HL-60 (cell line): ENCODE measurements around the gene CDH22.

Source experiments
- DNase-seq, 2 experiments: peaks; one replicate each; pipeline ENCODE4 v3.0.0-alpha.2; 2010 to 2020; ENCODE audit warnings: low read depth in 1 of 2, low spot score in 1 of 2
- H3K27ac ChIP-seq: fragments of 250-450 bp; sonication (Bioruptor Pico); replicated peaks from 2 replicates; pipeline ENCODE4 v1.5.1; 2020; ENCODE audit warnings: mild to moderate bottlenecking, moderate library complexity
- H3K27me3 ChIP-seq: fragments of 250-450 bp; sonication (Bioruptor Pico); 2 replicates; pipeline ENCODE4 v1.5.1; 2021; ENCODE audit warnings: mild to moderate bottlenecking, moderate library complexity; ENCODE audit not compliant: insufficient read depth, poor library complexity, severe bottlenecking
- H3K4me3 ChIP-seq: replicated peaks from 2 replicates; pipeline ENCODE4 v1.5.1; 2011; ENCODE audit warnings: mild to moderate bottlenecking, control low read depth, low read length; ENCODE audit not compliant: insufficient read depth
- CTCF ChIP-seq: IDR thresholded peaks from one replicate; pipeline ENCODE4 v1.5.1; 2011; ENCODE audit warnings: low read length, control low read depth, inconsistent platforms; ENCODE audit not compliant: insufficient read depth
- GABPA ChIP-seq: IDR thresholded peaks from 2 replicates; pipeline ENCODE4 v1.6.1; 2012; ENCODE audit warnings: low read depth
- POLR2AphosphoS5 ChIP-seq: IDR thresholded peaks from 2 replicates; pipeline ENCODE4 v1.6.1; 2012; ENCODE audit warnings: low read depth
- SPI1 ChIP-seq: IDR thresholded peaks from 2 replicates; pipeline ENCODE4 v1.6.1; 2012; ENCODE audit warnings: low read depth, mild to moderate bottlenecking, borderline replicate concordance
- TF ChIP-seq, protein P1 (sequence below): IDR thresholded peaks from 2 replicates; pipeline ENCODE4 v1.6.1; 2012; ENCODE audit warnings: low read depth; ENCODE audit not compliant: insufficient replicate concordance

CDH22 gene

DNA sequence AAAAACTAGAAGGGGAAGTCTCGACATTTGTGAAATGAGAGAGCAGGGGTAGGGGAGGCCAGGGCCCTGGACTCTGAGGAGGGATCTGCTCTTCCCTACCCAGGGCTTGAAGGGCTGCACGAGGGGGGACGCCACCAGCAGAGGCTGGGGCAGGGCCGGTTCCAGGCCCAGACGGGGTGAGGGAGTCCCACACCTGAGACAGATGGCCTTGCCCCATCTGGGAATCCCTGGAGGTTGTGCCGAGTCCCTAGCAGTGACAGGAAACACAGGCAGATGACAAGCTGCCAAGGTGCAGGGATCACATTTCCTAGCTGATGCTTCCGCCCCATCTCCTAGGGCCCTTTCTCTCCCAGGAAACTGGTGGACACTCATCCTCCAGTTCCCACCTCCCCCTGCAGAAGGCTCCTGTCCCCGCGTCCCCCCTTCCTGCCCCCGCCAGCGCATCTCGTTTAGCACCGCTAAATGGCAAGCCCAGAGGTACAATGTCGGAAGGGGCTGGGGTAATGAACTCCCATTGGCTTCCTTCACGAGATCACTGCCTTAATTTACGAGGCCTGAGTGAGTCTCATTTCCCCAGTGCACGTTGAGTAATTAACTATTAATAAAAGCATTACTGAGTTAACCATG lies 35.2 kb upstream of the CDH22 start:
- no peak overlapping the region for H3K27ac ChIP-seq
- TF ChIP-seq SPI1 = no peak; the same call in 1 of the 2 replicates
- H3K27me3 ChIP-seq = peaks cover 21% of the 10 kb centered on the region
- no peak for DNase-seq
- no peak overlapping the region; the same call in 1 of the 2 replicates for H3K4me3 ChIP-seq

DNA sequence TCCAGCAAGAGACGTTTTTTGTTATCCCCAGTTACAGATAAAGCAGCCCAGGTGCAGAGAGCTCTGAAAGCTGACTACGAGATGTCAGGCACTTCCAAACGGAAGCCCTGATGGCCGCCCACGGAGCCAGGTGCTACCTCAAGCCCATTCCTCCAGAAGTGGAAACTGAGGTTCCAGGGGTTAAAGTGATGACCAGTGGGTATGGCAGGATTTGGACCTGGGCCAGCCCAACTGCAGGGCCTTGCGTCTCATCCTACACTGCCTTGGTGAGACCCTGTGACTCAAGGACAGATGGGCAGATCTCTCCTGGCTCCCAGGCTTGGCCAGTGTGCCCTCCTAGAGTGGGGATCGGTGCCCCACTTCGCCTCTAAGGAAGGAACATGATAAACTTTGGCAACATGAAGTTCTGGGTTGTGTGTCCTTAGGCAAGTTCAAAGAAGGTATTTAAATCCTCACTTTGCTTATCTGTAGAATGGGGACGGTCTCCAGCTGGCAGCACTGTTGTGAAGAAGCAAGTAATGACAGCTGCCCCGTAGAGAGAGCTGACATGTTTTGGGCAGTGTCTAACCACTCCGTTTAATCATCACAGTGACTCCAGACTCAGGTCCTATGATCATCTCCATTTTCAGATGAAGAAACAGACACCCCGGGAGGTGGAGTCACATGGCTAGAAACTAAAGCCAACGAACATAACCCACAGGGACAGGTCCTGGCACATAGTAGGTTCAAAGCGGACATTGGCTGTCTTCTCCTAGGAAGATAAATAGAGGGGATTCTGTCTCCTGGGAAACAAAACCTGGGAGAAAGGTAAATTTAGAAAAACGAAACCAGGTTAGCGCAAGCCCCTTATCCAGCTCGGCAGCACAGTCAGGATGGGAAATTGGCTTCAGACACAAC lies 34.4 kb upstream of the CDH22 start:
- no peak for TF ChIP-seq CTCF
- TF ChIP-seq, protein P1, sequence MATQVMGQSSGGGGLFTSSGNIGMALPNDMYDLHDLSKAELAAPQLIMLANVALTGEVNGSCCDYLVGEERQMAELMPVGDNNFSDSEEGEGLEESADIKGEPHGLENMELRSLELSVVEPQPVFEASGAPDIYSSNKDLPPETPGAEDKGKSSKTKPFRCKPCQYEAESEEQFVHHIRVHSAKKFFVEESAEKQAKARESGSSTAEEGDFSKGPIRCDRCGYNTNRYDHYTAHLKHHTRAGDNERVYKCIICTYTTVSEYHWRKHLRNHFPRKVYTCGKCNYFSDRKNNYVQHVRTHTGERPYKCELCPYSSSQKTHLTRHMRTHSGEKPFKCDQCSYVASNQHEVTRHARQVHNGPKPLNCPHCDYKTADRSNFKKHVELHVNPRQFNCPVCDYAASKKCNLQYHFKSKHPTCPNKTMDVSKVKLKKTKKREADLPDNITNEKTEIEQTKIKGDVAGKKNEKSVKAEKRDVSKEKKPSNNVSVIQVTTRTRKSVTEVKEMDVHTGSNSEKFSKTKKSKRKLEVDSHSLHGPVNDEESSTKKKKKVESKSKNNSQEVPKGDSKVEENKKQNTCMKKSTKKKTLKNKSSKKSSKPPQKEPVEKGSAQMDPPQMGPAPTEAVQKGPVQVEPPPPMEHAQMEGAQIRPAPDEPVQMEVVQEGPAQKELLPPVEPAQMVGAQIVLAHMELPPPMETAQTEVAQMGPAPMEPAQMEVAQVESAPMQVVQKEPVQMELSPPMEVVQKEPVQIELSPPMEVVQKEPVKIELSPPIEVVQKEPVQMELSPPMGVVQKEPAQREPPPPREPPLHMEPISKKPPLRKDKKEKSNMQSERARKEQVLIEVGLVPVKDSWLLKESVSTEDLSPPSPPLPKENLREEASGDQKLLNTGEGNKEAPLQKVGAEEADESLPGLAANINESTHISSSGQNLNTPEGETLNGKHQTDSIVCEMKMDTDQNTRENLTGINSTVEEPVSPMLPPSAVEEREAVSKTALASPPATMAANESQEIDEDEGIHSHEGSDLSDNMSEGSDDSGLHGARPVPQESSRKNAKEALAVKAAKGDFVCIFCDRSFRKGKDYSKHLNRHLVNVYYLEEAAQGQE = no peak
- TF ChIP-seq GABPA = no peak
- no peak for TF ChIP-seq POLR2AphosphoS5
- TF ChIP-seq SPI1 = no peak
- DNase-seq = no peak
- H3K27ac ChIP-seq = no peak overlapping the region
- peaks cover 21% of the 10 kb centered on the region for H3K27me3 ChIP-seq
- H3K4me3 ChIP-seq = no peak overlapping the region; the same call in 1 of the 2 replicates

DNA sequence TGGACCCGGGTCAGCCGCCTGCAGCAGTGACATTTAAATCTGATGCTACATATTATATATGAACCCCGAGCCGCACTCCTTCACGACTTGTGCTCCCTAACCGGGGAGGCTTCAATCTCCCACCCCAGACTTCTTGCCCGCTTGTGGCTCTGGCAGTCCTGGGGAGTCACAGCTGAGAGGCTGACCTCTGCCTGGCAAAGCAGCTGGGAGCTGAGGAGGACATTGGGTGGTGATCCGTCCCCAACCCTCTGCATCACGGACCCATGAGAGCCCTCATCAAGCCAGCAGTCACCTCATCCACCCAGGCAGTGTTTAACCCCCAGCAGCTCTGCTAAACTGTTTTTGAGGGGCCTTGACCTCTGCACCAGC lies 33.7 kb upstream of the CDH22 start:
- DNase-seq = no peak
- peaks cover 21% of the 10 kb centered on the region for H3K27me3 ChIP-seq
- no peak overlapping the region for H3K4me3 ChIP-seq
- TF ChIP-seq POLR2AphosphoS5 (no peak), GABPA (no peak), SPI1 (no peak), CTCF (no peak)
- TF ChIP-seq, protein P1 = no peak
- H3K27ac ChIP-seq = no peak overlapping the region
